GM12874 (cell line): ENCODE measurements around the gene JARID2.

Experiments
- CTCF ChIP-seq: IDR thresholded peaks from 2 replicates; pipeline ENCODE4 v1.5.1; 2011; ENCODE audit warnings: low read depth, mild to moderate bottlenecking, control low read depth, low read length, moderate library complexity; ENCODE audit not compliant: insufficient read depth

Gene JARID2

GRCh38 chr6:15339081-15339480 lies 93.2 kb downstream of the JARID2 start:
- TF ChIP-seq CTCF = no peak

- no peak for TF ChIP-seq CTCF
These were observed 94.3 kb downstream of the JARID2 start for GRCh38 chr6:15340105-15340601.

- TF ChIP-seq CTCF = no peak
These were observed 94.9 kb downstream of the JARID2 start for GRCh38 chr6:15340775-15341174.

DNA sequence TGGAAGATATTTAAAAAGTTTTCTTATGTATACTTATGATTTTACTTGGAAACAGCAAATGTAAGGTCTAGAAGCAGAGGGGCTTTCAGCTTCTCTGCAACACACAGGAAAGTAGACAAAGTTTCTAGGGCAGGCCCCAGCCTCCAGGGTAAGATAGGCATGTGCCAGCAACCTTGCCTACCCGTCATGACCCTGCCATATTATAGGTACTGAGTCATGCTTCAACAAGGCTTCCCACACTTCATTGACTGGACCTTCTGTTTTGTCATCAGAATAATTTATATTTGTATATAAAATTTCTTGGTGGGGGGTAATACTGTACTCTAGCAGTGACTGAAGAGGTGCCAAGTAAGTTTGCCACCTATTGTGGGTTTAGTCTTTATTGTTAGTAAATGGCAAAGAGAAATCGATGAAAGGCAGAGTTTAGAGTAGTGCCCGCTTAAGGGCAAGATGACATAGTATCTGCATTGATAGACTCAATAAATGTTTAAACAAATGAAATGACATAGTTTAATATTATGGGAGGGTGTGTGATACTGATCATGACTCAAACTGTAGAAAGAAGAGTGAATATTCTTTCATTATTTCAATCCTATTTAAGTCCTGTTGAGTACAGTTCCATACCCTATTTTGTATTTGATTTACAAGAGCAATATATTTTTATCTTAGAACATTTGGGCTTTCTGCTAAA lies 95.6 kb downstream of the JARID2 start:
- TF ChIP-seq CTCF = no peak

DNA sequence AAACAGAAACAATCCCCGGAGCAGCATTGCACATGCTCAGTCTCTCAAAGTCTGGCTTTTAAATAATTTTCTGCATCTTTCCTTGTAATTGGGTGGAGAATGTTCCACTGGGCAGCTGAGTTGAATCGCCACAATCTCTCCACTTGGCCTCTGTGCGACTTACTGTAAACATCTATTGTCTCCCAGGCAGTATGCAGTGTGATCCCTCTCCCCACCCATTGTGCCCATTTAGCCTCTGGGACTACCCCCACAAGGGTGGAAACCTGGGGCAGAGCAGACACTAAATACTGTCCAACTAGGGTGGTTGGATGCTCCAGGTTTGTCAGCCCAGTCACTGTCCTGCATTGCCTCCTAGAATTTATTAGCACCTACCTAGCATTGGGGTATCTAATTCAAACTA lies 96.2 kb downstream of the JARID2 start:
- TF ChIP-seq CTCF = no peak

- TF ChIP-seq CTCF = no peak
These were observed 97.8 kb downstream of the JARID2 start for GRCh38 chr6:15343490-15344191.

GRCh38 chr6:15344192-15344519 lies 98.3 kb downstream of the JARID2 start:
- no peak for TF ChIP-seq CTCF
